GM21447 (cell line): ENCODE measurements around the gene GPR153.

Source experiments
- ATAC-seq: cut with Tn5 transposase; IDR thresholded peaks from one replicate; pipeline ENCODE4 v1.9.1; 2021; ENCODE audit not compliant: unreplicated experiment

GPR153 gene

DNA sequence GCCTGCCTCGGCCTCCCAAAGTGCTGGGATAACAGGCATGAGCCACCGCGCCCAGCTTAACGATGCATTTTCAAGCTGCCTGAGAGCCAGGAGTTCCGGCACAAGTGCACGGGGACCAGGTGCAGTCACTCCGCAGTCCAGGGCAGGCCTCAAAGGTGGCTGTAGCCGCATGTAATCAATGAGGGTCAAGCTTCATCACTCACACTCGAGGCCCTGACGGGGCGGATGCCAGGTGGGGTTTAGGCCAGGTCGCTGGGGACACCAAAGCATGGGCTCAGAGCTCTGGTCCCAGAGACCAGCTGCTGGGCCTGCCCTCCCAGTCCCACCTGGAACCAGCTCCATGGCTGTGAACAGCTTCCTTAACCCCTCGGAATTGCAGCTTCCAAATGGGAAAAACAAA lies 26.1 kb upstream of the GPR153 start:
- ATAC-seq = no peak

- no peak for ATAC-seq
Observed at GRCh38 chr1:6286266-6286665, 25.4 kb upstream of the GPR153 start.

- no peak for ATAC-seq
Observed at GRCh38 chr1:6285336-6285735, 24.4 kb upstream of the GPR153 start.

DNA sequence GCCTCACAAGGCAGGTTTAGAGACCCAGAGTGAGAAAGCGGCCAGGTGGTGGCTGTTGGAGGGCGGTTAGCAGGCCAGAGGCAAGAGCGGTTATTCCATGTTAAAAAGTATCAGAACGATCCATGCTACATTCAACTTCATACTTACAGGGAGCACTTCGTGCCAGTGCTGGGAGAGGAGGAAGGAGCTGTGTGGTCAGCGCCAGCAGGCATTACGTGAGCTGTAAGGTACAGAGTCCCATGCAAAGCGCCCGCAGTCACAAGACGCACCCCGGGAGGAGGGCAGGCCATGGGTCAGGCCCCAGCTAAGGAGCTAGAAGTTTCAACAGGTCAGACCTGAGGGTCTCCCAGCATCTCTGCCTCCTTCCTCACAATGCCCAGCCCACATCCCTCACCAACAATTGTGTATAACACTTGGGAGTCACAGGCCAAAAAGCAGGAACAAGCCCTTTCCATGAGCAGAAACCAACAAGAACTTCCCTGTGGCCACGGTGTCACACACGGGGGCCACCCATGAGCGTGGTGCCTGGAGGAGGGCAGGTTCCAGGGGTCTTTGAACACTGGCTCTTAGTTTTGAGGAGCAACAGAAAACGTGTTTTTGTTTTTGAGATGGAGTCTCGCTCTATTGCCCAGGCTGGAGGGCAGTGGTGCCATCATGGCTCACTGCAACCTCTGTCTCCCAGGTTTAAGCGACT lies 21.8 kb upstream of the GPR153 start:
- no peak for ATAC-seq

GRCh38 chr1:6281511-6282402 lies 20.9 kb upstream of the GPR153 start:
- no peak for ATAC-seq

DNA sequence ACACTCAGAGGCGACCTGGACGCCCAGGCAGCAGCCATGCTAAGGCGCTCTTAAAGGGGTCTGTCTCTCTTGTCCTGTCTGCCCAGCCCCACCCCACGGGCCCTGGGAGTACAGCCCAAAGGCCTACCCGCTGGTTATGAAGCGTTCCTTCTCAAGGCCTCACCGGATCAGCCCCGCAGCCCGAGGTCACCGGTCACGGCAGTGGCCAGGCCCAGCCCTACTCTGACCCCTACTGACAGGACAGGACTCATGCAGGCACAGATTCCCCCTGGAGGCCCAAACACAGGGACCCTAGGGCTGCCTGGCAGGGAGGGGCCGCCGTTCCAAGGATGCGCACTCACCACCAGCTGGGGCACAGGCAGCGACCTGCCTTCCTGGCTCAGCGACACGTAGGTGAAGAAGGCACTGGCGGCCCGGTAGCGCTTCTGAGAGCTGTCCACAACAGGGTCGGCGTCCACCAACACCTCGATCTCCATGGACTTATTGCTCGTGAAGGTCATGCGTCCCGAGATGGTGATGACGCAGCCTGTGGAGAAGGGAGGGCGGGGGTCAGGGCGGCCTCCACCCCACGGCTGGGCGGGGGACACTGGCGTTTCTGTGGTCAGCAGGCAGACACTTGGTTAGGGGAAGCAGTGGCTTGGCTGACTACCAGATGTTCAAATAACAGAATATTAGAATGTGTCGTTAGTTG lies 20.0 kb upstream of the GPR153 start:
- no peak for ATAC-seq

GRCh38 chr1:6279613-6280383 lies 18.9 kb upstream of the GPR153 start:
- no peak for ATAC-seq

- no peak for ATAC-seq
Observed at GRCh38 chr1:6279066-6279465, 18.2 kb upstream of the GPR153 start.

DNA sequence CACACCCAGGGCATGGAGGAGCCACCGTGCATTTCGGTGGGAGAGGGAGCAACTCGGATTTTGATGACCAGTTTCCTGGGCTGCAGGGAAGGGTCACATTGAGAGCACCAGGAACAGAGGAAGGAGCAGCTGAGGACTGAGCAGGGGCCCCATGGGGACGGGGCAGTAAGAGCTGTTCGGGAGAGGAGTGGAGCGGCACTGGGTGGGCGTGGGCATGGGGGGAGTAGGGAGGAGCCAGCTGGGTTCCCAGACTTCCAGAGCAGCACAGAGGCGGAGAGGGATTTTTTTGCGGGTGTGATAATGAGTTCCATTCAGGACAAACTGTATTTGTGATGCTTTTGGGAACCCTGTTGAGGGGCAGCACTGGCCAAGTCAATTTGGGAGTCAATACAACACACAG lies 17.4 kb upstream of the GPR153 start:
- no peak for ATAC-seq

DNA sequence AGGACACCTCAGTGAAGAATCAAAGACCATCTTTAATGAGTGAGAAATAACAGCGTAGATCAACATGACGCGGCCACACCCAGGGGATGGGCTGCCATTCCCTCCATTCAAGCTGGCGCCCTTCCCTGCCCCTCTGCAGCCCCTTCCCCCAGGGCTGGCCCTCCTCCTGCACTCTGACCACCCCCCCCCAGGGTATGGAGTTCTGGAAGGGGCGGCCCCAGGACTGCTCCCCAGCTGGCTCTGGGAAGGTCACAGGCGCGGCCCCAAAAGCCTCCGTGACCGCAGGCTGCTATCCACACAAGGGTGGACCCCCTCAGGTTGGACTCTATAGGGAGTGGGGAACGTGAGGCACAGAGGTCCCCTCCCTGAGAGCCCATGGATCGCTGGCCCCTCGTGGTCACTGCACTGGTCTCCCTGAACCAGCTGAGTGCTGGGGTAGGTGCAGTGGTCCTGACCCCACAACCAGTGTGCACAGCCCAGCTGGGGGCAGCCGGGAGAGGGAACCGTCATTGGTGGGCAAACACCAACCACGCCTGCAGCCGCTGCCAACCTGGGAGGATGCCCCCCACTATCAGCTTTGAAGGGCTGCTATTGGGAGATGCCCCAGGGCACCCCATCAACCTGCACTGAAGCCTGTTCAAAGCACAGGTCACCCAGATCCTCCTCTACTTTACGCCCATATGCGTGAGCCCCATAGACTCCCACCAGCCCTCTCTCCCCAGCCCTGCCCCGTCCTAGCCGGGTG lies 16.1 kb upstream of the GPR153 start:
- no peak for ATAC-seq

DNA sequence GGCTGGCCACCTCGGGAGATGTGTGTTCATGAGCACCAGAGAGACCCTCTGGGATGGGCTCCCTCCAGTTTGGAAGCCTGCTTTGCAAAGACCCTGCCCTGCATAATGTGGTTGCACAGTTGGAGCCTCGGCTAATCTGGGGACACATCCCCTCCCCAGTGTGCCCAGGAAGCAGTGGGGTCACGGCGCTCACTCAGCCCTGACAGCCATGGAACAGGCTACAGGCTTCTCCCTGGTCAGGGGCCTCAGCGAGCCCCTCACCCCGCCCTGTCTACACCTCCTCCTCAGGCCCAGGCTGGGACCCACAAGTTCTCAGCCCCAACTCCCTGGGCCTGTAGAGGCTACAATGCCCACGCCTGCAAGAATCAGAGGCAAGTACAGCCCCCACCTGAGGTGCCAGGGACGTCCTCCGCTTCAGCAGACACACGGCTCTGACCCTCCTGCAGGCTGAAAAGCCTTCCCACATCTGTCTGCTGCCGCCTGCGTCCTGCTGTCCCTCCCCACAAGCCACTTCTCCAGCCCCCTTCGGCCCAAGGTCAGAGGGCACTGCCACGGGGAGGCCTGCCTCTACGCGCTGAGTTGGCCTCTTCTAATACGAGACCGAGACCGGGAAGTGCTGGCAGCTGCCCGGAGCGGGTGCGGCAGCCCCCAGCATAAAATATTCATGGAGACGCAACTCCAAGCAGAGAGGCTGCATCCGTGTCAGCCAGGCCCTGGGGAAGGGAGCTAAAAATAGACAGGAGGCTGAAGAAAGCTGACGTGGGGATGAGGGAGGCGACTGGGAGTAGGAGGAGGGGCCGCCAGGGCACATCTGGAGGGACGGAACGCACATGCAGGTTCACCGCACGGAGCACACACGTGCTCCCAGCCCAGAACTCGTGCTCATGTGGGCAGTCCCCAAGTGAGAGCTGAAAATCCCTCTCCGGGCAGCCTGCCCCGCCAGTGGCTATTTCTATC lies 15.2 kb upstream of the GPR153 start:
- ATAC-seq = no peak

DNA sequence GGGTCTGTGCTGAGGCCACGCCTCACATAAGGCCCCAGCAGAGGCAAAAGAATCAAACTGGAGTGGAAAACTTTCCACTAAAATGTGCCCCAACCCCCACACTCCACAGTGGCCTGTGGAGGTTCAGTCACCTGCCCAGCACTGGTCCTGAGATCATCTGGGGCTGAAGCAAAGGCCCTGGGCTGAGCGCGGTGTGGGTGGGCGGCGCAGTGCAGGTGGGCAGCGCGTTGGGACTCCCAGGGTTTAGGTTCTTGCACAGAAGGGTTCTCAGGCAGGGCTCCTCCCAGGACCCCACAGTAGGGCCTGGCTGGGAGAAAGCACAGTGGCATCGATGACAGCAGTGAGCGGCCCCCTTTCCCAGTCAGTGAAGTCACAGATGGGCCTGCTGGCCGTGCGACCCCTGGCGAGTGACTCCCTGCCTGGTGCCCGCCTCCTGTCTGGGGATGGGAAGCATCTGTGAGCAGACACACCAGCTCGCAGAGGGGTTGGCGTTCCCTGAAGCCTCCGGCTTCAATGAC lies 13.8 kb upstream of the GPR153 start:
- ATAC-seq = no peak

- ATAC-seq = no peak
Observed at GRCh38 chr1:6274102-6274501, 13.2 kb upstream of the GPR153 start.

GRCh38 chr1:6273380-6273891 lies 12.5 kb upstream of the GPR153 start:
- no peak for ATAC-seq

GRCh38 chr1:6272868-6273267 lies 12.0 kb upstream of the GPR153 start:
- no peak for ATAC-seq

DNA sequence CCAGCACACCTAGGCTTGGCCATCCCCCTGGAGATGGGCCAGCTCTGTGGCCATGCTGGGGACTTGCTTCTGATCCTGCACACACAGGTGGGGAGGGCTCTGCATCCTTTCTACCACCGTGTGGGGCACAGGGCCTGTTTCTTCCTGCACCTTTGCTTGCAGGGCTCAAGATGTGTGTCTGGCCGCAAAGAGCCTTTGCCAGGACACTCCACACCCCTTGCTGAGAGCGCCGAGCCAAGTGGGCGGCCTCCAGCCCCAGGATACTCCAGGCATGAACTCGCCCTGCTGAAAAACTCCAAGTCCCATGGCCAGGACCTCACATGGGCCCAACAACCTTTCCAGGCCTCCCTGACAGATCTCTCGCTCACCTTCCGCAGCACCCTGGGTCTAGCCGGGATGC lies 11.6 kb upstream of the GPR153 start:
- ATAC-seq = no peak

DNA sequence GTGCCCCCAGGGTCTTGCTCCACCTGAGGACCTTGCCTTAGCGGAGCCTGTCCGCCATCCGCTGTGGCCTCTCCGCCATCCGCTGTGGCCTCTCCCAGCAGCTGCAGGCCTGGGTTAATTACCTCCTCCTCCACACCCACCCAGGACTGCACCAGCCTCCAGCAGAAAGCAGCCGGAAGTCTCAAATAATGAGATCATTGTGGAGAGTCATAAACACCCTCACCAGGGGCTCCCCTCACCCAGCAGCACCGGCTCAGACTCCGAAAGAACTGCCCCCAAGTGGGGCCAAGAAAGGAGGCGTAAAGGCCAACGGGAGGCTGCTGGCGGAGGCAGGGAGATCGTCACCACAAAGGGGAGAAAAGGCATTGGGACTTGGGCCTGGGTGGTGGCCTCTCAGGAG lies 10.7 kb upstream of the GPR153 start:
- no peak for ATAC-seq

DNA sequence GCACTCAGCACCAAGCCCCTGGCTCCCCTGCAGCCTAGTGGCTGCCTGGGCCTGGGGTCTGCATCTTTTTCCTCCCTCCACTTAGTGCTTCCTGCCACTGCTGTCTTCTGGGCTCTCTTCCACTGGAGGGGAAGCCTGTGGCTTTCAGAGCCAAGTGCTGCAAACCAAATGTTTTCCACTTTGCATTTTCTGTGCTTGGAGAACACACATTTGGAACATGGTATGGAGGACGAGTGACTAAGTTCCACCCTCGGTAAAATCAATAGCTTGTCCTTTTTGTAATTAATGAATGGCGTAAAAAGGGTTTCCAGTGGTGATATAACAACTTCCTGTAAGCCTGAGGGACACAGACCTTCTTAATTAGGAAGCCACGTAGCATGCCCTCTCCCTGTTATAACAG lies 10.1 kb upstream of the GPR153 start:
- no peak for ATAC-seq

GRCh38 chr1:6270401-6270800 lies 9.5 kb upstream of the GPR153 start:
- no peak for ATAC-seq
